Activated CD4-positive, CD25-positive, alpha-beta regulatory T cell treated with anti-CD3 and anti-CD28 coated beads, Interleukin-2, amount 50 U/mL, for 24 hours (primary cell): ENCODE data around the gene POLD3.
"Not testable (repeated sequence)": the region's sequence is repeated elsewhere in the genome, so short reads cannot be mapped to it uniquely, and the experiment has no call there.

ENCODE experiments used
- ATAC-seq, 2 donors: fragments of 150-1000 bp; cut with Tn5 transposase; one replicate each; pipeline ENCODE4 v1.10.0; 2021; ENCODE audit warnings: mild to moderate bottlenecking in 1 of 2, moderate library complexity in 1 of 2

The POLD3 gene

DNA sequence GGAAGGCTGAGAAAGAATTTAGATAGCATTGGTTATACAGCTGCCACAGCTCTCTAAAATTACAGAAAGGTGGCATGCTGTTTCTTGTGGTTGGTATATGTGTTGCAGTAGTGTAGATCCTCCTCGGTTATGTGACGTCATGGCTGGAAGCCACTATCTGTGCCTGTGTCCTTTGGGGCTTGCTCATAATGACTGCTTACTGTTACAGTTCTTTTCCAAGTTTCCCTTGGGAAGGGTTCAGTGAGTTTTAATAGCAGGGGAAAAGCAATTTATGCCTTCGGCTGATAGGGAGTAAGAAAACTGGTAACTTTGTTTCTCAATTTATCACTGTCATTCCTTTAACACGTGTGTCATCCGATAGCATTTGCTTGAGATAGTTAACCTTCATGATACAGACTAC lies 47.2 kb downstream of the POLD3 start:
- ATAC-seq = no peak

DNA sequence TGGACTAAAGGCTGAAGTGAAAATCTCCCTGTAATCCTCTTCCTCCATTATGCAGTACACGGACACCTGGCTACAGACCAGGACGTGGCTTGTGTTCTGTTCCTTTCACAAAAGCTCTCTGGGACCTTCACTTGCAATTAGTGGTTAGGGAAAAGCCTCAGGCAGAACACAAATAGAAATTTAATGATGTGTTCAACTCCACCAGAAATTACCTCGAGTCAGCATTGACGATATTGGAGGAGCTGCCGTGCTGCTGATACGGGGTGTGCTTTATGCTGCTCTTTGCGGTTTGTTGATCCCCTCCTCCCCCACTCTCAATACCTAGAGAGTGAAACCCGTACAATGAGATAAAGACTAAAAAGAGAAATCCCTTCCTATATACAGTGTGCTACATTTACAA lies 48.9 kb downstream of the POLD3 start:
- ATAC-seq = no peak

DNA sequence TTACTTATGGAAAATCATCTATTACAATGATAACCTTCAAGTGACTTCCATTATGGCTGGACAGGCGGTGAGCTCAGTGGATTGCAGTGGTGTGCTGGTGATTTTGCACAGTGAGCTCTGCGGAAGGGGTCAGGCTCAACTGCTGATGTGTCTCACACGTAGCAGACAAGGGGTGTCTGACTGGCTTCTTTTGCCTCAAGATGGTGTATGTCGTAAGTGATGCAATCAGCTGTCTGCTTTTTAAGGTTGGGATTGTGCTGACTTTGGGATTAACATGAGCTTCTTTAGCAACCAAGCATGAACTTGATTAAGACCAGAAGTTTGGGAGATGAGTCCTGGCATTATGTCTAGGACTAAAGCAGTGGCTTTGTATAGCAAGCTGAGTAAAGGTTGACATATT lies 49.5 kb downstream of the POLD3 start:
- no peak for ATAC-seq

DNA sequence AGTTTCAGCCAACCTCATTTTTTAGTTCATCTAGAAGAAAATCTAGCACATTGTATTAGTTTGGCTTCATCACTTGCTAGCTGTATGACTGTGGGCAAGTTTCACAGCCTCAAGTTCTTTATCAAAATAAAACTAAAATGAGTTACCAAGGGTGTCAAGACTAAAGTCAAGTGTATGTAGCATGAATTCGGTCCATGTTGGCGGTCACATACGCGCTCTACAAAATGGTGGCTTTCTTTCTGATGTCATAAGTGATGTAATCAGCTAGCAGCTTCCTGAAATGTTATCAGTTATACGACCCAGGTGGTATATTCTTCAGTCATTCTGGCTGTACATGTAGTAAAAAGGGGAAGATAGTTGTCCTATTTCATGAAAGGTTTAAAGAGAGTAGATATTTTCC lies 50.5 kb downstream of the POLD3 start:
- no peak for ATAC-seq

DNA sequence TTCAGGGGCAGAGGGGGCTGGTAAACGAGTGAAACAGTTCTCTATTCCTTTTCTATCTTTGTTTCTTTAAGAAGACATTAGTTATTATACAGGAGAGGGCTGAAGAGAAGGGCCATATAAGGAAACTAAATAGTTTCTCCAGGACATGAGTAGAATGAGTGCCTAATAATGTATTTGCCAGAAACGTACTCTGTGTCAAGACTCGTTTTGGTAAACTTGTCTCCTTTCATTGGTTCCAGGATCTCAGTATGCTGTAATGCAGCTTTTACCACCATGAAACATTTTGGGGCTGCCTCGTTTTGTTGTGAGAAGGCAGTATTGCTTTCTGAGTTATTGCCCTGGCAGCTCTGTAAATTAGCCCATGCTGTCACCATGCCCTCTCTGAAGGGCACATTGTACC lies 51.7 kb downstream of the POLD3 start:
- no peak for ATAC-seq

DNA sequence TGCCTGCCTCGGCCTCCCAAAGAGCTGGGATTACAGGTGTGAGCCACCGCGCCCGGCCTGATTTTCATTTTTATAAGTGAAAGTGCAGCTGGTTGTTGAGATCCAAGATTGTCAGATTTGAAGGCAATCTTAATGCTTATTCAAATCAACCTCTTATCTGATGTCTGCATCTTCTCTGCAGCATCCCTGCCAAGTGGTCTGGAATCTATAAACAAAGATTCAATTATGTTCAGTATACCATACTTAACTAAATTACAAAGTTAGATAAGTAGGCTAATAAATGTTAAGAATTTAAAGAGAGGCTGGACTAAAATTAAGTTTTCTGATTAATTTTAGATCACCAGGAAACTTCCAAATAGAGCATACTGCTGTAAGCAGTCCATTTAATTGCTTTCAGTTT lies 53.8 kb downstream of the POLD3 start:
- ATAC-seq = no peak

DNA sequence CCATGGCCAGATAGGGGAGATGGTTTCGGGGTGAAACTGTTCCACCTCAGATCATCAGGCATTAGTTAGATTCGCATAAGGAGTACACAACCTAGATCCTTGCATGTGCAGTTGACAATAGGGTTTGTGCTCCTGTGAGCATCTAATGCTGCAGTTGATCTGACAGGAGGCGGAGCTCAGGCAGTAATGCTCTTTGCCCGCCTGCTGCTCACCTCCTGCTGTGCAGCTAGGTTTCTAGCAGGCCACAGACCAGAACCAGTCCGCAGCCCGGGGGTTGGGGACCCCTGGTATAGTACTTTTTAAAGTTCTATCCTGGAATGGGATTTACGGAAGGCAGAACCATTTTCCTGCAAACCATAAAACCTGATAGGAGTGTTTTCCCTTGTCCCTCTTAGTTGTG lies 54.6 kb downstream of the POLD3 start:
- no peak for ATAC-seq

DNA sequence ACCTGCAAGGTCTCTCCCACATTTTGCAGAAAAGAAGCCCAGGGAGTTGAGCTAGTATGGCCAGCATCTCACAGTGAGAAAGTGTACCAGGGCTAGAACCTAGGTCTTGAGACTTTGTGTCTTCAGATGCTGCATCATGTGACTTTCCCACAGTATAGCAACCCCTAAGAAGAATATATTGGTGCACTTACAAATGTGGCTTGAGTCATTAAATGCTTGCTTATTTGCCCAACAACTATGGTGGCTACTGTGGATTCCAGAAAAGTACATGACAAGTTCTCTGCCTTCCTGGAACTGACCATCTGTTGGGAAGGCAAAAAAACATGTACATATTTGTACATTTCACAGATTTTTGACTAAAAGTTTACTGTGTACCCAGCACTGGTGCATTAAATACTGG lies 55.0 kb downstream of the POLD3 start:
- ATAC-seq = no peak

DNA sequence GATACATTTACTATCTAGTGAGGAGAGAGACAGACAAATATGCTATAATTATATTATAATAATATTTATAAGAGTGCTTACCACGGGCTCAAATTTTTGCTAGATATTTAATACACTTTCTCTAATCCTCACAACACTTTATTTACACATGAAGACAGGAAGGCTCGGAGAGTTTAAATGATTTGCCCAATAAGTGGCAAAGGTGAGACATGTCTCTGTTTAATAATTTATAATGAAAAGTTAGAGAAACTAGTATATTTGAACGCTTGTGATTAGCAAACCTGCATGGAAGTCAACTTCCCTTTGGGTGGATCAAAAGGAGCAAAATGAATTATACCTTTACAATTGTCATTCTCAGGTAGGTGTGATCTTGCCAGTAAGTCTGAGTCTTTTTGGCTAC lies 55.4 kb downstream of the POLD3 start:
- no peak for ATAC-seq

DNA sequence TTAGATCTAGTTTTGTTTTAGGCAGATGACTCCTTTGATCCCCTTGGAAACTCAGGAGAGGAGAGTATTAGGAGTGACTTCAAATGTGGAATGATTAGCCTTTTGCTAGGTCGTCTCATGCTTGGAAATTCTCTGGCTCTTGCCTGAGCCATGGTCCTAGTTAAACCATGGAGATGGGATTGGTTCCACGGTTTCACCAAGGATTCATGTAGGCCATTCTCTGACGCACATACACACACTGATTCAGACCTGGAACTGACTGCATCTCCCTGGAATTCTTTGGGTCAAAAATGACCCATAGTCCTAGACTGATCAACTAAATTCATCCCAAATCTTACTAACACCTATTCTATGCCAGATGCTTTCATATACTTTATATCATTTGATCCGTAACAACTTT lies 56.5 kb downstream of the POLD3 start:
- no peak for ATAC-seq

DNA sequence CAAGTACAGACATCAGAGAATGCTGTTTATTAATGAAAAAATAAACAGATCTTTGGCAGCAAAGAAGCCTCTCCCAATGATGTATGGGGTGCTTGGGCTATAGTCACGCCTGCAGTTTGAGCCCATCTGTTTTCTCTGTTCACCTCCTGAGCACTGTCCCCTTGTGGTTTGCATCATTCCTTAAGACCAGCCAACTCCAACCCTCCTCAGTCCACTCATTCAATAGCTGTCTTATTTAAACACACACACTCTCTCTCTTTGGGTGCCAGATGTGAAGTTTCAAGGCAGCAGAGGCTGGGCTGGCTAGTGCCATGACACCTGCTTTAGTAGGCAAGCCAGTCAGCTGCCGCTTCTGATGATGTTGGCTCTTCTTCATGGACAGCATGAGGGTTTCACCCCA lies 58.1 kb downstream of the POLD3 start:
- ATAC-seq = no peak

DNA sequence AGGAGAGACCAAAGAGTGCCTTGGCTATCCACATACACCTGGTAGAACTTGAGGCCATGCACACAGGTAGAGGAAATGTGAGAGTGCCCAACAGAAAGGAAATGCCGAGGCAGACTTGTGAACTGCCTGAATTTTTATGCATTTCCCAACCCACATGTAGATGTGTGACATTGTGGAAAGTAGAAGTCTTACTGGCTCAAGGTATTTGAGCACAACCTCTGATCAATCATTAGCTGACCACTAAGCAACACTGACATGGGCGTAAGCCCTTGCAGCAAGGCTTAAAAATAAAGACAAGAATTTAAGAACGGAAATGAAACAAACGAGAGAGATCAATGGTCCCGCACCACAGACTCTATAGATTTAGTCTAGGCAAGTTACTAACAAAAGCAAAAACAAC lies 62.6 kb downstream of the POLD3 start:
- no peak for ATAC-seq

DNA sequence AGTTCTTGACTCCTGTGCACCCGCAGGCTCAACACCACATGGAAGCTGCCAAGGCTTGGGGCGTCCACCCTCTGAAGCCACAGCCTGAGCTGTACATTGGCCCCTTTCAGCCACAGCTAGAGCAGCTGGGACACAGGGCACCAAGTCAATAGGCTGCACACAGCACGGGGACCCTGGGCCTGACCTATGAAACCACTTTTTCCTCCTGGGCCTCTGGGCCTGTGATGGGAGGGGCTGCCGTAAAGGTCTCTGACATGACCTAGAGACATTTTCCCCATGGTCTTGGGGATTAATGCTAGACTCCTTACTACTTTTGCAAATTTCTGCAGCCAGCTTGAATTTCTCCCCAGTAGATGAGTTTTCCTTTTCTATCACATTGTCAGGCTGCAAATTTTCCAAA lies 66.7 kb downstream of the POLD3 start:
- not testable (repeated sequence) for ATAC-seq

DNA sequence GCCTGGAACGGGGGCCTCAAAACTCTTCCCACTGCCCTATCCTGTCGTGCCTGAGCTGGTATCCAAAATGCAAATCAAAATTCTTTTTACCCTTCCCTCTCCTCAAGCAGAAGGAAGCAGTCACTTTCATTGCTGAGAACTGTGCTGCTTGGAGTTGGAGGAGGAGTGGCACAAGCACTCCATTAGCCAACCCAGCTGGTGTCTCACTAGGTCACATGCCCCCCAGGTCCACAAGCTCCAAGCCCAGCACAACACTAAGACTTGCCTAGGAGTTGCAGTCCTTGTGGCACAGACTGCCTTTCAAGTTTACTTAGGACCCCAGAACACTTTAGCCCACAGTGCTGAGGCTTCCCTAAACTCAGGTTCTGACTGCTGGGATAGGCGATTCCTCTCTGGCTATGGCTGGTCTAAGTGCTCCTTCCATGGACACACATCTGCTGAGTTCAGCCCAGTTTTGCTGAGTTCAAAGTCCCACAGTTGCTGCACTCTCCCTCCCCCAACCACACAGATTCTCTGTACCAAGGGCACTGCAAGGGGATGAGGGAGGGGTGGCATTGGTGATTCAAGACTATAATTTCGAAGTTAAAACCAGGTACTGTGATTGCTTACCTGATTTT lies 70.2 kb downstream of the POLD3 start:
- no peak for ATAC-seq

DNA sequence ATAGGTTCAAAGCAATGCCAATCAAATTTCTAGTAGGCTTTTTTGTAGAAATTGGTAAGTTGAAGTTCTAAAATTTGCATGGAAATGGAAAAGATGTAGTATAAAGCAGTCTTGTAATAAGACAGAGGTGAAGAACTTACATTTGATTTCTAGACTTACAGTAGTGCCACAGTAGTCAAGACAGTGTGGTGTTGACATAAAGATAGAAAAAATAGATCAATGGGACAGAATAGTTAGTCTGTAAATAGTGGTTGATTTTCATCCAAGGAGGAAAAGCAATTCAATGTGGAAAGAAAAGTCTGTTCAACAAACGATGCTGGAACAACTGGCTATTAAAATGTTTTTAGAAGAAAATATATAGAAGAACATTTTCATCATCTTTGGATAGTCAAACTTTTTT lies 70.9 kb downstream of the POLD3 start:
- ATAC-seq = no peak

DNA sequence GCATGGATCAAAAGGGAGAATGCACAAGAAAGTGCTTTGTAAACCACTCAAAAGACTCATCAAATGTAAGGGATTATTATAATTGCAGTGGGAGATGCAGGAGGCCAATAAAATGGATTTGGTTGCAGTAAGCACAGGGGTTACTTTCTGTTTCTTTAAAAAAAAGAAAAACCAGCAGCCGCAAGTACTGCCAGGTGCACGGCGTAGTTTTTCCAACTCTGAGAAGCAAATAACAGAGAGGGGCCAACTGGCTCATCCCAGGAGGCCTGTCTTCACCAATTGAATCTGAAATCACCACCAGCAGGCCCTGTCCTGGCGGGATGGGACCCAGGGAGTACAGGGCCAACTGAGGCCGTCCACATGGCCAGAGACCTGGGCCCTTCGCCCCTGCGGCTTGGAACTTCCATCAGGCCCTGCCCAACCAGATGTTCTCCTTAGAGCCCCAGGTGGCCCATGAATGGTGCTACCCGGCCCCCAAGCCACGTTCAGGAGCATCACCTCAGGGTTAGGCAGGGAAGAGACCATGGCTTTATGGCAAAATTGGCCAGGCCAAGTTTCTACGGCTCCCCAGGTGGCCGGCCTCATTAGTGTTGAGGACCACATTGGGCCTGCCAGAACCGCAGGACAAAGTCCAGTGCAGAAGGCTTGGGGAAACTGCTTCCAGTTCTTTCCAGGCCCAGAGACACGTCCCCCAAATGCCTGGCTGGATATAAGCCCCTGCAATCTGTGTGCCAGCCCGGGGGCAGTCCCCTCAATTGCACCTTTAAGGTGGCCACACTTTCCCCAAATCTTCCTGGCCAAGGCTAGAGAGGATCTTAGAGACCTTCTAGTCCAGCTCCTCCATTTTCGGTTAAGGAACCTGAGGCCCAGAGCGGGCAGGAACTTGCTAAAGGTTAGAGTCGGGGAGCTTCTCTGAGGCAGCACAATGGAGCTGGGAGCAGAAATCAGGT lies 77.1 kb downstream of the POLD3 start:
- no peak for ATAC-seq

DNA sequence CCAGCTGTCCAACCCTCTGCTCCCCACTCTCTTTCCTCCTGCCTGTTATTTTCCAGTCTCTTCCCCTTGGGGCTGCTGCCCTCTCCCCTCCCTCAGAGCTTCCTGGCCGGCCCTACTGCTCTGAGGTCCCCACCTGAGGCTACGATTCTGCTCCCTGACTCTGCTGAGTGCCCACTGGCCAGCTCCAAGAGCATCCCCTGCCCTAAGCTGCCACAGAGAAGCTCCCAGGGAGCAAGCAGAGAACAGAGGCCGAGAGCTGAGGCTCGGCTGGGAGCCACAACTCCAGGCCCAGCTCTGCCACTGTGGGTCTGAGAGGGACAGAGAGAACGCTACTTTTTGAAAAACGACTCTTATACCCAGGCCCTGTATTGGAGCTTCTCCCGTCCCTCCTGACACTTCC lies 77.8 kb downstream of the POLD3 start:
- no peak for ATAC-seq

DNA sequence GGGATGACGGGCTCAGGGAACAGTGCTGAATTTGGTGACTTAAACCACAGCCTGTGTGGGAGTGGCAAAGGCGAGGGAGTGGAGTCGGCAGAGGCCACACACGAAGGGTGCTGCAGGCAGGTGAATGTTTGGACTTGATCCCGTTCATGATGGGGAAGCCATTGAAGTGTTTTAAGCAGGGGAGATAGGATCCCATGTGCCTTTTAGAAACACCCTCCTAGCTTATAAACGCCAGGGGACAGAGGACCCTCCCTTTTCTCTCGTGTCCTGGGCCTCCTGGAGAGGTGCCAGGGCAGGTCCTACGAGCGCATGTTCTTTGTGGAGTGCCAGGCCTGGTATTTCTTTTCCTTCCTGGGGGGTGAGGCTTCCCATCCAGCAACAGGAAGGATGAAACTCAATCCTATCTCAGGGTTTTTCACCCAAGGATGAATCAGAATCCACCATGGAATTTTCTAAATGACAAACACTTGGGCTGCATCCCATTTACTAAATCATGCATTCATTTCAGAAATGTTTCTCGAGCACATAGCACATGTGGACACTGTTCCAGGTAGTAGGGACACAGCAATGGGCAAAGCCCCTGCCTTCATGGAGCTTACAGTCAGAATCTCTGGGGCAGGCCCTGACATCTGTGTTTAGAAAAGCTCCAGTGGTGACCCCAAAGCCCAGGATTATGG lies 79.3 kb downstream of the POLD3 start:
- no peak for ATAC-seq

DNA sequence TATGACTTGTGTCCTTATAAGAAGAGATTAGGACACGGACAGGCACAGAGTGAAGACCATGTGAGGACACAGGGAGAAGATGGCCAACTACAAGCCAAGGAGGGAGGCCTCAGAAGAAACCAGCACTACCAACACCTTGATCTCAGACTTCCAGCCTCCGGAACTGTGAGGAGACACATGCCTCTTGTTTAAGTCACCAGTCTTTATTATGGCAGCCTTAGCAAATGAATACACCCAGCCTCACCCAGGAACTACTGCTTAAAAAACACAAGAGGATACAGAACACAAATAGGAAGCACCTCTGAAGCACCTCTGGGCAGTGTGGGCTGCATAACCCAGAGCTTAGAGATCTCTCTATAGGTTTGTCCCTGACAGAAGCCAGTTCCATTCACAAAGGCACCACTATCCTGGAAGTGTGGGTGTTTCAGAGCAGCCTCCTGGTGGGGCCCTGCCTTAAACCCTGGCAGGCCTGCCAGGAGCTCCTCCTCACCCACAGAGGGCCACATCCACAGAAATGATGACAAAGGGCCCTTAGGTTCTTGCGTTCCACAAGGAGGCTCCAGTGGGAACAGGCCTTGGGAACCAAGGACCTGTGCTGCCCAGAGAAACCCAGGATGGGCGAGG lies 80.1 kb downstream of the POLD3 start:
- ATAC-seq = no peak

DNA sequence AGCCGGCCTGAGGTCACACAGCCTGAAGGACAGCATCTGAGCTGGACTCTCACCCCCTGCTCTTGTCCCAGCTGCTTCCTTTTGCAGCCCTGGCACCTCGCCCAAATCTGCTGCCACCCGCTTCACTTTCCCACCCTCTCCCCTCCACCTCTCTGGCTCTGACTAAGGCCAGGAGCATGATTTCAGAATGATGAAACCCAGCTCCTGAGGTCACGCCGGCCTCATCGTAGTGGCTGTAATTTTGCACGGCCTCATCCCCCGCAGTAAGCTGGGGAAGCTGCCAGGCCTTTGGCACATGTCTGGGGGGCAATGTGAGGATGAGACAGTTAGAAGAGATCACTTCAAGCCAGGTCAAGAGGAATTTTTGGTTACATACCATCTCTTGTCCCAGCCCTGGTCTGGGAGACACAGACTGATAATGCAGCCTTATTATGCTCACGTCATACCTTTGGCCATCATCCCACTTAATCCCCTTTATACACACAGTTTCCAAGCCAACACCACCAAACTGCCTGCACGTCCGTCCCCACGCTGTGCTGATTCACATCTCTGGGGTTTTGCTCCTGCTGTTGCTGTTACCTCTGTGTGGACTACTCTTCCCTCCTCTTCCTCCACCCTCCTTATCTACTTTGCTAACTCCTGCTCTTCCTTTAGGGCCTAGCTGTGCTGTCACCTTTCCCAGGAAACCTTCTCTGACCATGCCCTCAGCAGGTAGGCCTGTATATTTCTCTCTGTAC lies 80.7 kb downstream of the POLD3 start:
- no peak for ATAC-seq

DNA sequence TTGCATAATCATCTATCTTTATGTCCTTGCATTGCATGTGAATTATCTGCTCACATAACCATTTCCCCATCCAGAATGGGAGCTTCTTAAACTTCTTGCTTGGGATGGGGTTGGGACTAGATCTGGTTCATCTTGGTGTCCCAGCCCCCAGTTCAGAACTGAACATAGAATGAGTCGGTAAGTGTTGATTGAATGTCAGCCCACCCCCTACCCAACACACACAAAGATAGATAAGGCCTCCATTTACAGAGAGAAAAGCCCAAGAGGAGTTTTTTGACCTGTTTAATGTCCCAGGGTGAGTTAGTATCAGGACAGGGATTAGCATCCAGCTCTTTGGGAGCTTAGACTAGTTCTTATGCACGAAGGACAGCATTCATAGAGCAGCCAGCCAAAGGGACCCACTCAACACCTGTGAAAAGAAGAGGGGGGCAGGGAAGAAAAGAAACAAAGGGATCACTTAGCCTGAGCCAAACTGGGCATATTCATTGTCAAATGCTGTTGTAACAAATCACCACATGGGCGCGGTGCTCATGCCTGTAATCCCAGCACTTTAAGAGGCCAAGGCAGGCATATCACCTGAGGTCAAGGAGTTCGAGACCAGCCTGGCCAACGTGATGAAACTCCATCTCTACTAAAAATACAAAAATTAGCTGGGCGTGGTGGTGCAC lies 81.4 kb downstream of the POLD3 start:
- ATAC-seq = no peak

DNA sequence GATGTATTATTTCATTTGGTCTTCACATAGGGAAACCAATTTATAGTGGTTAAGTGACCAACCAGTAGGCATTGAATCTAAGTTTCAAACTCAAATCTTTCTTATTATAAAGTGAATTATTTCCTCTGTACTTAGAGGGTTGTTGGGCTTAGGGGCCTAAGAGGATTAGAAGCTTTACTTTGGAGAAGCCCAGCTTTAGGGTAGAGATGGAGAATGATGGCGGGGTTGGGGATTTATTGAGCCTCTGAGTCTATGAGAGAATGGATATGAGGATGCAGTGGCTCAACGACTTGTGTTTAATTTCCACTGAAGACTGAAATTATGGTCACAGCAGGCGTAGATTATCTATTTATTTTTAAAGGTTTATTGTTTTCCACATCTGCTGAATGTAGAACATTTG lies 83.4 kb downstream of the POLD3 start:
- no peak for ATAC-seq
